Femur (tissue), 1 donor: ENCODE results near the gene TBC1D23.

Source experiments
- DNase-seq: peaks from one replicate; pipeline ENCODE4 v3.0.0-alpha.2; 2017

Gene TBC1D23

DNA sequence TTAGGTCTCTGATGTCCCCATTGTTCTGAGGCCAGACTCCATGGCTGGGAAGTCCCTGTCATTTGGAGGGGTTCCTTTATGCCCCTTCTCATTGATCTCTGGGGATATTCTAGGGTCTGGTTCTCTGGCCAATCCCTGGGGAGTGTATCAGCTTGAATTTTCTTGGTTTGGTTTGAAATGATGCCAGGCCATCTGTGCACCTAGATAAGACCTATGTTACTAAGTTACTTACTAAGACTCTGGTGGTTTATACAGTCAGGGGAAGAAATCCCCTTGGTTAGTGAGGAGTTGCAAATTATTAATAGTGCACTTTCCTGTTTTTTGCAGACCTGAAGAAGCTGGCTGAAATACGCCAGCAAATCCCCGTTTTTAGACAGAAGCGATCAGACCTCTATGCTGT lies 94.1 kb downstream of the TBC1D23 start:
- no peak for DNase-seq

DNA sequence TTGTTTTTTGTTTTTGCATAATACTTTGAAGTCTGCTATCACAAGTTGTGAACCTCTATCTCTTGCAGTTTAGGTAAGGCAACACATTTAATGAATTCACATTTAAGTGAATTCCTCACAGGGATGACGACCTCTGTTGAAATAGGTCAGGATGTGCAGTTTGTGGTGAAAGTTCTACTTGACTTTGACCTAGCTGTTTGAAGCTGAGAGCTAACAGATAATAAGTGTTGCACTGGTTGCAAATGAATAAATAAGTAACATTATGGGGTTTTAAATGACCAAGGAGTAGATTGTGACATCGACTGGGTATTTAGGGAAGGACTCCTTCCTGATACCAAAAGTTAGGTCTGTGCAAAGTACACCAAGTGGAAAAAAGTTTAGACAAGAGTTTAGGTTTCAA lies 97.6 kb downstream of the TBC1D23 start:
- no peak for DNase-seq

DNA sequence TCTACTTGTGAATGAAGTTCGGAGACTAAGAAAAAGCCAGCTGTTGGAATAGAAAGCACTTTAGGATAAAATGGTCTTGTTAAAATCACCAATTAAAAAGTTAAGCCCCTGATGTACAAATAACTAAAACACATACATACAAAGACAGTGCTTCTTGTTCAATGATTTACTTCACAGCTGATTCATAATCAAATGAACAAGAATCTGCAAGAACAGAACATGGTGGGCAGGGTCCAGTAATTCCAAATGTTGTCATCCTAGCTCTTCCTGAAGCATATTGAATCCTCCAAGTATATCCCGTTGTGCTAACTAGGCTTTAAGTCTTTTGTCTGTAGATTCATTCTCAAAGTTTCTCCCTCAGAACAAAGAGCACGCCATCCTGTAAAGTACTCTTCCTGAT lies 98.2 kb downstream of the TBC1D23 start:
- DNase-seq: no peak

DNA sequence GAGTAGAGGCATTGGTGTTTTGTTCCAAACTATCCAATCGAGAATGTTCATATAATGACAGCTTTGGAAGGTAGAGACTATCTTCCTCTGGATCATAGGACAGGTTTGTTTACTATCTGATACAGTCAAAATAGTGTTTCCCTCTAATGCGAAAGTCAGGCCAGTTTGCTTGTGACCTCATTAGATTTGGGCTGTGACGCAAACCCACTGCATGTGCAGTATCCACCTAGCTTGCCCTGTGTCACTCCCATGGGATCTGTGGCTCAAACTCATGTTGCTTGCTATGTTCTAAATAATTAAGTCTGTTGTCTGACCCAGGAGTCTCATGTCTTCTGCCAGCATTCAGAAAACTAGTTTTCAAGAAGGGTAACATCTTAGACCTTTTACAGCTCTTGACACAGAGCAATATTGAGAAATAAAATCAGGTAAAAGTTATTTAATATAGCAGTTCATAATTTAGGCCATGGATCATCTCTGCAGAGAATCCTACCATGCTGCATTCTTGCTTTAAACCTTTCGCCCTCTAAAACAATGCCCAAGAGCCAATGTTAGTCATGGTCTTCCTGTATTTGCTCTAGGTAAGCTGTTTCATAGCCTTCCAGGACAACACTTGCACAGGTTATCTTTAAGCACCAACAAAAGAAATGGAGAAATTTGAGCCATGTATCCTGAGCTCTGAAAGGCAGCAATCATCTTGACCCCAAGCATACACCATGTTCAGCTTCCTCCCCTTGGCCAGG lies 100.1 kb downstream of the TBC1D23 start:
- no peak for DNase-seq

DNA sequence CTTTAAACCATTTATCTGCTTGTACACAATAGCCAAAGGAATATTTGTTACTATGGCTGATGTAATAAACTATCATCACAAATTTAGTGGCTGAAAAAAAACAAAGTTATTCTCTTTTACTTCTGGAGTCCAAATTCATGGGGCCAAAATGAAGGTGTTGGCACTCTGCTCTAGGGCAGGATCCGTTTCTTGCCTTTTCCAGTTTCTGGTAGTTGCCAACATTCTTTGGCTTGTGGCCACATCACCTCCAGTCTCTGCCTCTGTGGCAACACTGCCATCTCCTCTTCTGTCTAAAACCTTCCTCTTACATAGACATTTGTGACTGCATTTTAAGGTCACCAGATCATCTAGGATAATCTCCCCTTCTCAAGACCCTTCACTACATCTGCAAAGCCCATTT lies 101.1 kb downstream of the TBC1D23 start:
- DNase-seq: no peak

DNA sequence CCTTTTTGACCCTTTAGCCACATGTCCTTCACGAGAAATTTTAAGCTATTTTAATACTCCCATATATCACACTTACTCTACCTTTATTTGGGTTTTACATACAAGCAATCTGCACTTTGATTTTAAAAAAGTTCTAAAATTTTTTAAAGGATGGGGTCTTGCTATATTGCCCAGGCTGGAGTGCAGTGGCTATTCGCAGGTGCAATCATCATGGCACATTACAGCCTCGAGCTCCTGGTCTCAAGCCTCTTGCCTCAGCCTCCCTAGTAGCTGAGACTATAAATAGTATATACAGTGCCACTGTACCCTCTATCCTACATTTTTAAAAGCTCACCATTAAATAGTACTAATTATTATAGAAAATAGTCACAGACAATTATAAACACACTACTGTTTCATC lies 103.6 kb downstream of the TBC1D23 start:
- no peak for DNase-seq

DNA sequence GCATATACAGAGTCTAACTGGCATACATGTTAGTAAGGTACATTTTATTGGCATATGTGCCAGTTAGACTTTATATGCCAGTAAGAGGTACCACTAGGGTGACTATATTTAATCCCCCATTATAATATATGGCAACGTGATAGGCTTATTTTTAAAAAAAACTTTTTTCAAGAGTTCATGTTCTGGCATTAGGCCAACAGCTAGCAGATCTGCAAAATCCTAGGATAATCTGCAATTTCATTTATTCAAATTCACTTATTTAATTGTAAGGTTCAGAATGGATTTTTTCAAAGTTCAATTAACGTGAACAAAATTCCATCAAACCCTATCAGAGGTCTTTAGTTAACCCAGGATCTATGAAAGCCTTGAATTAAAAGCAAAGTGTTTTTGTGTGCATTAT lies 105.6 kb downstream of the TBC1D23 start:
- DNase-seq: no peak

DNA sequence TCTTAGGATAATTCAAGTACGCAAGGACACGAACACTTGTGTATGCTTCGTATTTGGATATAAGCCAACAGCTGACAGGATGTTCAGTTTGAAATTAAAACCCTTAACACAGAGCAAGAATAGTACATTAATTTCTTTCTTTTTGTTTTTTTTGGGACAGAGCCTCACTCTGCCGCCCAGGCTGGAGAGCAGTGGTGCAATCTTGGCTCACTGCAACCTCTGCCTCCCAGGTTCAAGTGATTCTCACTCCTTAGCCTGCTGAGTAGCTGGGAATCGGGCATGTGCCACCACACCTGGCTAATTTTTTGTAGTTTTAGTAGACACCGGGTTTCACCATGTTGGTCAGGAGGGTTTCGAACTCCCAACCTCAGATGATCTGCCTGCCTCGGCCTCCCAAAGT lies 107.6 kb downstream of the TBC1D23 start:
- DNase-seq: no peak

DNA sequence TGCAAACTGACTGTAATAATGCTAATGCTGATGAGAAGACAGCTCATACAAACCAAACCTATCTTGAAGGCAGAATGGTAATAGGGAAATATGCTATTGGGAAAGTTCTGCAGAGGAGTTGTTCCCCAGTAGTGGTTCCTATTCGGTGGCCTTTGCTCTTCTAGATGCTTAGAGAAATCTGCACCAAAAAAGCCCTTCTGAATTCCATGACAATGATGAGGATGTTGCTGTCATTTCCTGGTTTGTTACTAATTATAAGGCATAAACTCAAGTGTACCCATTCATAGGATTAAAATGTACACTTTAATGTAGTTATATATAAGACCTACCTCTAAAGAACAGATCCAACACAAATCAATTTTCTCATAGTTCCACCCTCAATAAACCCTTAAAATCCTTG lies 110.0 kb downstream of the TBC1D23 start:
- DNase-seq: no peak

DNA sequence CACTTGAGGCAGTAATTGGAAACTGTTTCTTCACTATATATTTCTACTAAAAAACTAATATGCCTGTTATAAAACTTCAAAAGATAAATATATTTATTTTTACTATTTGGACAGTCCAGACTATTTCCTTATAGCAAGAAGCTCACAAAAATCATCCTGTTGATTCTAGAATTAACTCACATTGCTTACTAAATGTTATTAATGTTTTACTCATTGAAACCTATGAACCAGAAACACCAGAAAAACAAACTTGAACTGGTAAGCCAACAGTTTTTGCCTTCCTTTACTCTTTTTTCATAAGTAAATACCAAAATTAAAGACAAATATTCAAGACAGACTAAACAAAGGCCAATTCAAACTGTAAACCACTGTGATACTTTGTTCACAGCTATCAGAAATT lies 113.7 kb downstream of the TBC1D23 start:
- DNase-seq: no peak
